Measurements from ENCODE around the gene FAM219B.
"Not testable (repeated sequence)": the region's sequence is repeated elsewhere in the genome, so short reads cannot be mapped to it uniquely, and the experiment has no call there.

DNA sequence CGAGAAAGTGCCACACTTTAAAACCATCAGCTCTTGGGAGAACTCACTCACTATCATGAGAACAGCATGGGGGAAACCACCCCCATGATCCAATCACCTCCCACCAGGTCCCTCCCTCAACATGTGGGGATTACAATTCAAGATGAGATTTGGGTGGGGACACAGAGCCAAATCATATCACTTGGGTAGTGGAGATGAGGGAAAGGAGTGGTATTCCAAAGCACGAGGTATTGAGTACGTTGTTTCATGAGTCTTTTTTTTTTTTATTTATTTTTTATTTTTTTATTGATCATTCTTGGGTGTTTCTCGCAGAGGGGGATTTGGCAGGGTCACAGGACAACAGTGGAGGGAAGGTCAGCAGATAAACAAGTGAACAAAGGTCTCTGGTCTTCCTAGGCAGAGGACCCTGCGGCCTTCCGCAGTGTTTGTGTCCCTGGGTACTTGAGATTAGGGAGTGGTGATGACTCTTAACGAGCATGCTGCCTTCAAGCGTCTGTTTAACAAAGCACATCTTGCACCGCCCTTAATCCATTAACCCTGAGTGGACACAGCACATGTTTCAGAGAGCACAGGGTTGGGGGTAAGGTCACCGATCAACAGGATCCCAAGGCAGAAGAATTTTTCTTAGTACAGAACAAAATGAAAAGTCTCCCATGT is 19.0 kb downstream of the FAM219B start:
- not testable (repeated sequence) for TF ChIP-seq SIN3A (conservative IDR thresholded peaks at IDR 0.05 in 1 of 2, IDR thresholded peaks at IDR 0.05 in 1 of 2; ENCODE audit: low read depth in 1 of 2, low read length in 2 of 2); RXRA (IDR thresholded peaks at IDR 0.05; ENCODE audit: insufficient read depth, low read depth, low read length); BRCA1 (IDR thresholded peaks at IDR 0.05; ENCODE audit: low read depth, low read length); CHD2 (IDR thresholded peaks at IDR 0.05; ENCODE audit: low read length); RNF2 (IDR thresholded peaks at IDR 0.05; ENCODE audit: borderline replicate concordance, low read depth, low read length, missing control alignments, poor library complexity, severe bottlenecking); NRF1 (IDR thresholded peaks at IDR 0.05; ENCODE audit: low read depth, low read length); TBP (IDR thresholded peaks at IDR 0.05; ENCODE audit: low read depth, low read length)
- TF ChIP-seq, protein P1, sequence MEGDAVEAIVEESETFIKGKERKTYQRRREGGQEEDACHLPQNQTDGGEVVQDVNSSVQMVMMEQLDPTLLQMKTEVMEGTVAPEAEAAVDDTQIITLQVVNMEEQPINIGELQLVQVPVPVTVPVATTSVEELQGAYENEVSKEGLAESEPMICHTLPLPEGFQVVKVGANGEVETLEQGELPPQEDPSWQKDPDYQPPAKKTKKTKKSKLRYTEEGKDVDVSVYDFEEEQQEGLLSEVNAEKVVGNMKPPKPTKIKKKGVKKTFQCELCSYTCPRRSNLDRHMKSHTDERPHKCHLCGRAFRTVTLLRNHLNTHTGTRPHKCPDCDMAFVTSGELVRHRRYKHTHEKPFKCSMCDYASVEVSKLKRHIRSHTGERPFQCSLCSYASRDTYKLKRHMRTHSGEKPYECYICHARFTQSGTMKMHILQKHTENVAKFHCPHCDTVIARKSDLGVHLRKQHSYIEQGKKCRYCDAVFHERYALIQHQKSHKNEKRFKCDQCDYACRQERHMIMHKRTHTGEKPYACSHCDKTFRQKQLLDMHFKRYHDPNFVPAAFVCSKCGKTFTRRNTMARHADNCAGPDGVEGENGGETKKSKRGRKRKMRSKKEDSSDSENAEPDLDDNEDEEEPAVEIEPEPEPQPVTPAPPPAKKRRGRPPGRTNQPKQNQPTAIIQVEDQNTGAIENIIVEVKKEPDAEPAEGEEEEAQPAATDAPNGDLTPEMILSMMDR (IDR thresholded peaks at IDR 0.05; ENCODE audit: control extremely low read depth in 1 of 3, insufficient read depth in 1 of 3, low read depth in 1 of 3, low read length in 3 of 3), result not testable (repeated sequence)
- TF ChIP-seq, protein P2, sequence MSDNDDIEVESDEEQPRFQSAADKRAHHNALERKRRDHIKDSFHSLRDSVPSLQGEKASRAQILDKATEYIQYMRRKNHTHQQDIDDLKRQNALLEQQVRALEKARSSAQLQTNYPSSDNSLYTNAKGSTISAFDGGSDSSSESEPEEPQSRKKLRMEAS (IDR thresholded peaks at IDR 0.05), result not testable (repeated sequence)

Data from H1 (cell line).